H9 (cell line): Measurements from ENCODE around the gene LPCAT1. TPM values are rescaled to one million over a fixed set of nuclear protein-coding genes. Genes with fewer than 3 reads are reported as not detected.

Experiments
- DNase-seq: peaks from one replicate; pipeline ENCODE4 v3.0.0-alpha.2; 2017
- H2AFZ ChIP-seq: one replicate; pipeline ENCODE4 v1.6.1; 2013; ENCODE audit warnings: mild to moderate bottlenecking, low read length, control low read depth, moderate library complexity
- H2AK5ac ChIP-seq: 2 replicates; pipeline ENCODE4 v1.6.1; 2013; ENCODE audit warnings: low read length, control low read depth, mixed read lengths; ENCODE audit not compliant: insufficient read length
- H2BK120ac ChIP-seq: one replicate; pipeline ENCODE4 v1.6.1; 2013; ENCODE audit warnings: low read depth, mild to moderate bottlenecking, low read length, control low read depth, inconsistent platforms; ENCODE audit not compliant: poor library complexity, severe bottlenecking
- H2BK12ac ChIP-seq: 2 replicates; pipeline ENCODE4 v1.6.1; 2013; ENCODE audit warnings: low read length, control low read depth, mixed read lengths, low read depth; ENCODE audit not compliant: insufficient read length
- H2BK15ac ChIP-seq: 2 replicates; pipeline ENCODE4 v1.6.1; 2013; ENCODE audit warnings: low read depth, low read length, control low read depth
- H2BK20ac ChIP-seq: one replicate; pipeline ENCODE4 v1.6.1; 2013; ENCODE audit warnings: low read depth, mild to moderate bottlenecking, low read length, control low read depth, inconsistent platforms; ENCODE audit not compliant: poor library complexity, severe bottlenecking
- H2BK5ac ChIP-seq: 2 replicates; pipeline ENCODE4 v1.6.1; 2013; ENCODE audit warnings: low read length, control low read depth, mixed read lengths; ENCODE audit not compliant: insufficient read length
- H3K14ac ChIP-seq: 2 replicates; pipeline ENCODE4 v1.6.1; 2013; ENCODE audit warnings: low read length, control low read depth; ENCODE audit not compliant: insufficient read depth
- H3K18ac ChIP-seq: 2 replicates; pipeline ENCODE4 v1.6.1; 2013; ENCODE audit warnings: low read depth, mild to moderate bottlenecking, mixed read lengths, low read length, control low read depth; ENCODE audit not compliant: insufficient read length
- H3K23ac ChIP-seq: 2 replicates; pipeline ENCODE4 v1.6.1; 2013; ENCODE audit warnings: low read length, control low read depth, mixed read lengths, low read depth; ENCODE audit not compliant: insufficient read length
- H3K23me2 ChIP-seq: 2 replicates; pipeline ENCODE4 v1.6.1; 2013; ENCODE audit warnings: low read depth, mild to moderate bottlenecking, mixed read lengths, low read length, control low read depth; ENCODE audit not compliant: insufficient read length, poor library complexity, severe bottlenecking
- H3K27ac ChIP-seq: 2 replicates; pipeline ENCODE4 v1.5.1; 2013; ENCODE audit warnings: low read length, control low read depth, mixed read lengths, low read depth; ENCODE audit not compliant: insufficient read length
- H3K27me3 ChIP-seq: 2 replicates; pipeline ENCODE4 v1.6.1; 2013; ENCODE audit warnings: low read length, control low read depth, inconsistent platforms; ENCODE audit not compliant: insufficient read depth
- H3K4ac ChIP-seq: 2 replicates; pipeline ENCODE4 v1.6.1; 2013; ENCODE audit warnings: low read depth, mild to moderate bottlenecking, control low read depth, inconsistent platforms, low read length, moderate library complexity
- H3K4me1 ChIP-seq: 2 replicates; pipeline ENCODE4 v1.6.1; 2013; ENCODE audit warnings: low read length, control low read depth, inconsistent platforms; ENCODE audit not compliant: insufficient read depth
- H3K4me2 ChIP-seq: 2 replicates; pipeline ENCODE4 v1.6.1; 2013; ENCODE audit warnings: low read length, control low read depth, mixed read lengths; ENCODE audit not compliant: insufficient read length, insufficient read depth
- H3K56ac ChIP-seq: 2 replicates; pipeline ENCODE4 v1.6.1; 2013; ENCODE audit warnings: low read depth, mild to moderate bottlenecking, mixed read lengths, low read length, control low read depth; ENCODE audit not compliant: insufficient read length
- H3K79me1 ChIP-seq: 2 replicates; pipeline ENCODE4 v1.6.1; 2013; ENCODE audit warnings: low read depth, mild to moderate bottlenecking, moderate library complexity, low read length, control low read depth, inconsistent platforms; ENCODE audit not compliant: insufficient read depth, poor library complexity, severe bottlenecking
- H3K79me2 ChIP-seq: 2 replicates; pipeline ENCODE4 v1.6.1; 2013; ENCODE audit warnings: low read length, control low read depth, inconsistent platforms; ENCODE audit not compliant: insufficient read depth
- H3K9ac ChIP-seq: 2 replicates; pipeline ENCODE4 v1.6.1; 2013; ENCODE audit warnings: low read length, control low read depth, mixed read lengths; ENCODE audit not compliant: insufficient read length; ENCODE audit errors: extremely low read depth
- H3K9me3 ChIP-seq: one replicate; pipeline ENCODE4 v1.6.1; 2013; ENCODE audit warnings: low read depth, low read length, inconsistent platforms; ENCODE audit not compliant: control insufficient read depth
- H3T11ph ChIP-seq: one replicate; pipeline ENCODE4 v1.6.1; 2013; ENCODE audit warnings: mild to moderate bottlenecking, low read length, control low read depth, inconsistent platforms
- H4K20me1 ChIP-seq: one replicate; pipeline ENCODE4 v1.6.1; 2013; ENCODE audit not compliant: control insufficient read depth, insufficient read length, insufficient read depth
- H4K5ac ChIP-seq: 2 replicates; pipeline ENCODE4 v1.6.1; 2013; ENCODE audit warnings: low read depth, mild to moderate bottlenecking, mixed read lengths, low read length, control low read depth; ENCODE audit not compliant: insufficient read length
- H4K8ac ChIP-seq: replicated peaks from 2 replicates; pipeline ENCODE4 v1.6.1; 2013; ENCODE audit warnings: low read length, control low read depth, mixed read lengths, low read depth; ENCODE audit not compliant: insufficient read length
- H4K91ac ChIP-seq: 2 replicates; pipeline ENCODE4 v1.6.1; 2013; ENCODE audit warnings: low read depth, mild to moderate bottlenecking, moderate library complexity, mixed read lengths, low read length, control low read depth; ENCODE audit not compliant: insufficient read length
- H3K27ac Mint-ChIP-seq, 3 experiments: 2 replicates in 2 of 3; 3 replicates in 1 of 3; pipeline ENCODE4 v1.8.0; 2020 to 2021; ENCODE audit warnings: mixed read lengths in 3 of 3, mild to moderate bottlenecking in 1 of 3, moderate library complexity in 1 of 3
- H3K27me3 Mint-ChIP-seq: 2 replicates; pipeline ENCODE4 v1.8.0; 2021; ENCODE audit warnings: low read depth, mild to moderate bottlenecking, moderate library complexity, mixed read lengths
- H3K36me3 Mint-ChIP-seq, 3 experiments: 2 replicates in 2 of 3; 3 replicates in 1 of 3; pipeline ENCODE4 v1.8.0; 2020 to 2021; ENCODE audit warnings: low read depth in 3 of 3, mixed read lengths in 3 of 3; ENCODE audit not compliant: insufficient read depth in 1 of 3
- H3K4me1 Mint-ChIP-seq, 2 experiments: 2 replicates each; pipeline ENCODE4 v1.8.0; 2020; ENCODE audit warnings: mixed read lengths in 2 of 2
- H3K4me3 Mint-ChIP-seq, 2 experiments: 2 replicates in 1 of 2; 3 replicates in 1 of 2; pipeline ENCODE4 v1.8.0; 2020 to 2021; ENCODE audit warnings: mild to moderate bottlenecking in 2 of 2, mixed read lengths in 2 of 2, moderate library complexity in 1 of 2
- H3K9me3 Mint-ChIP-seq, 2 experiments: 2 replicates in 1 of 2; 3 replicates in 1 of 2; pipeline ENCODE4 v1.8.0; 2020; ENCODE audit warnings: mild to moderate bottlenecking in 2 of 2, mixed read lengths in 2 of 2, moderate library complexity in 1 of 2
- CTCF ChIP-seq: fragments of 200-600 bp; sonication (generic); conservative IDR thresholded peaks from 3 replicates; pipeline ENCODE4 v1.8.0; 2021; ENCODE audit warnings: antibody characterized with exemption, mild to moderate bottlenecking
- WGBS: extraction: QIAGEN DNeasy Blood & Tissue Kit; methylation state at CpG from one replicate; pipeline ENCODE4 v1.1.7; 2013; ENCODE audit warnings: missing lambda C conversion rate, low lambda C conversion rate, mixed read lengths; ENCODE audit not compliant: insufficient read length; ENCODE audit errors: extremely low coverage; 5-methylcytosine and 5-hydroxymethylcytosine counted together
- total RNA-seq: library from RNA; stranded (reverse); gene quantifications from 2 replicates; pipeline ENCODE4 v1.2.1, GENCODE V29; 2021

Gene LPCAT1
- total RNA-seq, 1 experiment from 2014 or later, result 231 TPM

DNA sequence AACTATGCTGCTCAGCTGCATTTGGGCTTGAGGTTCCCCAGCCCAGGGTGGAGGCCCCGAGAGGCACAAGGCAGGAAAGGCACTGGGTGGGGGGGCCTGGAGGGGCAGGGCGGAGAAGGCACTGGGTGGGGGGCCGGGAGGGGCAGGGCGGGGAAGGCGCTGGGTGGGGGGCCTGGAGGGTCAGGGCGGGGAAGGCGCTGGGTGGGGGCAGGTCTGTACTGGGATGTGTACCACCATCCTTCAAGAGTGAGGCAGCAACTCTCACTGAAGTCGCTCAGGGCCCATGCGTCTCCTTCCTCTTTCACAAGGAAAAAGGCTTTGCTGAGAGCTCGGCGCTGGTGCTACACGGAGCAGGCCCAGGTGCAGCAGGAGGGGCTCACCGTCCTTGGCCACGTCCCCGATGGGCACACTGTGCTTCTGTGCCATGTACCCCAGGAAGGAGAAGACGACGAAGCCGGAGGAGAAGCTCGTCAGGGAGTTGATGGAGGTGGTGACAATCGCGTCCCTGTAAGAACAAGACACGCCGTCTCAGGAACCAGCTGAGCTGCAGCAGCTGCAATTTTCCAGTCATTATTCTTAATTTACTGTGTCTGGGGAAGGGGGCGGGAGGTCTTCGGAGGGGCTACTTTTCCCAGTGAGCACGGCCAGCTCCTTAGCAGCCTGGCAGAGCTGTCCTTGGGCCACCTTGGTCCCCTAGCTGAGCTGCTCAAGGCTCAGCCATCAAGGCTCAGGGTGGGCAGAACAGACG, 109.3 kb downstream of the LPCAT1 start:
- Histone ChIP-seq H2AK5ac (no peak overlapping the region), H3K27me3 (no peaks in the 10 kb centered on the region), H4K8ac (no peak overlapping the region), H3K18ac (no peak overlapping the region), H4K5ac (no peak overlapping the region), H3K4me2 (no peak overlapping the region), H3K9ac (no peak overlapping the region), H4K91ac (no peak overlapping the region), H3K79me2 (no peaks in the 10 kb centered on the region), H3K23me2 (peaks cover 4% of the 10 kb centered on the region), H3K9me3 (no peaks in the 10 kb centered on the region), H2AFZ (no peak overlapping the region), H3K4me1 (peaks cover 3% of the 10 kb centered on the region; the same call in 1 of the 2 replicates), H2BK5ac (no peak overlapping the region), H2BK15ac (no peak overlapping the region), H3K56ac (no peak overlapping the region), H4K20me1 (no peaks in the 10 kb centered on the region), H2BK20ac (no peak overlapping the region), H2BK120ac (no peak overlapping the region), H3K23ac (no peak overlapping the region), H3K14ac (no peak overlapping the region), H3K4ac (no peak overlapping the region), H3K27ac (no peak overlapping the region), H3K79me1 (no peaks in the 10 kb centered on the region), H3T11ph (no peak overlapping the region), H2BK12ac (no peak overlapping the region)
- DNase-seq, result no peak
- Mint-ChIP-seq H3K9me3 (peaks cover 3% of the 10 kb centered on the region in 2 experiments; a peak in 4 of 5 replicates), H3K4me1 (peaks cover 16 to 21% of the 10 kb centered on the region in 2 experiments), H3K36me3 (no peaks in the 10 kb centered on the region; a peak in 1 of 7 replicates), H3K4me3 (no peak overlapping the region; a peak in 1 of 5 replicates), H3K27ac (no peak overlapping the region; a peak in 1 of 7 replicates), H3K27me3 (peaks cover 8% of the 10 kb centered on the region)
- no peak for TF ChIP-seq CTCF
- WGBS, result no CpG with 5 or more reads among the region's 27 CpGs
